ENCODE data around the gene DOC2B. TPM values are rescaled to one million over a fixed set of nuclear protein-coding genes. Genes with fewer than 3 reads are reported as not detected.

The DOC2B gene
- polyA plus RNA-seq, 3 donors = 0.02 to 0.19 TPM; not detected in 1

DNA sequence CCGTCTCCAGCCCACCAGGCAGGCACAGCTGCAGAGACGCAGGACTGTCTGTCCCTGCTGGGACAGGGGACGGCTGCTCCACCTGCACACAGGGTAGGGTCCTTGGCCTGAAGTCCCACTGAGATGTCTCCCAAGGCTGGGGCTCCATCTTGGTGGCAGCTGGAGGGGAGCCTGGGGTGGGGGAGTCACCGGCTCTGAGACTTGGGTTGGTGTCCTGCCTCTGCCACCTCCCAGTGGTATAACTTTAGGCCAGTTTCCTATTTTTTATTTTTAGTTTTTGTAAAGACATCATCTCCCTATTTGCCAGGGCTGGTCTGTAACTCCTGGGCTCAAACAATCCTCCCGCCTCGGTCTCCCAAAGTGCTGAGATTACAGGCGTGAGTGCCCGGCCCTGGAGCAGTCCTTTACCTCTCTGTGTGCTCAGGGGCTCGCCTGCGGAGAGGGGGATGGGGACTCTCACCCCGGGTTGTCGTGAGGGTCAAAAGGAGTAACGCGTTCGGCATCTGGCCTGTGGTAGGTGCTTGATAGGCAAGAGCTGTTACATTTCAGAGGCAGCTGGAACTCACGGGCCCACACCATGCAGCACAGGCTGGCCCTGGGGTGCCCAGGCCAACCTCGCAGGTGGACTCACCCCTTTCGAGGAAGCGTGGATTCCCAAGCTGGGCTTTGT is 46.6 kb upstream of the DOC2B start:
- Histone ChIP-seq H3K4me1 (ENCODE audit: control insufficient read depth in 1 of 2, insufficient read depth in 2 of 2, low read length in 2 of 2) (peaks cover 8 to 10% of the 10 kb centered on the region in 2 donors), H3K4me3 (replicated peaks in 1 of 3; ENCODE audit: low read depth in 2 of 3, low read length in 3 of 3) (no peak overlapping the region), H3K36me3 (replicated peaks in 1 of 2; ENCODE audit: control insufficient read depth in 1 of 2, insufficient read depth in 2 of 2, low read length in 2 of 2) (no peaks in the 10 kb centered on the region), H4K20me1 (ENCODE audit: insufficient read depth, low read length) (no peaks in the 10 kb centered on the region), H3K9me3 (replicated peaks in 1 of 2; ENCODE audit: control insufficient read depth in 1 of 2, insufficient read depth in 1 of 2, low read length in 2 of 2) (peaks cover 0 to under 1% of the 10 kb centered on the region in 2 donors), H3K79me2 (ENCODE audit: insufficient read depth, low read length) (no peaks in the 10 kb centered on the region), H3K9ac (ENCODE audit: insufficient read depth, low read length, poor library complexity, severe bottlenecking) (no peak overlapping the region), H3K27me3 (ENCODE audit: control insufficient read depth in 2 of 2, insufficient read depth in 2 of 2, low read length in 2 of 2) (no peaks in the 10 kb centered on the region), H3K4me2 (replicated peaks; ENCODE audit: extremely low read depth, low read length, poor library complexity, severe bottlenecking) (no peak overlapping the region), H3K27ac (ENCODE audit: low read depth in 1 of 2, low read length in 2 of 2) (no peak overlapping the region), H2AFZ (ENCODE audit: insufficient read depth, low read depth, low read length, poor library complexity, severe bottlenecking) (no peak overlapping the region)
- Mint-ChIP-seq H3K4me3 (no peak overlapping the region), H3K9me3 (peaks cover 3 to 11% (median 5%) of the 10 kb centered on the region in 7 donors), H3K27me3 (ENCODE audit: low read depth in 3 of 3) (peaks cover 7 to 8% (median 8%) of the 10 kb centered on the region in 3 donors), H3K36me3 (no peaks in the 10 kb centered on the region), H3K27ac (no peak overlapping the region), H3K4me1 (peaks cover 8% of the 10 kb centered on the region)
- no peak for DNase-seq
- WGBS (ENCODE audit: insufficient coverage) = 86% methylated on average over 15 of the region's 19 CpGs
- intact Hi-C loops (cut with micrococcal nuclease) = loop anchor here in 1 of 2 donors (10.0 kb wide), 1 partner anchor 1197 kb away; no protein-coding TSS in a partner anchor
- TF ChIP-seq CTCF (IDR thresholded peaks at IDR 0.05) = no peak

- peaks cover under 1% of the 10 kb centered on the region for H3K4me1 Mint-ChIP-seq
- Histone ChIP-seq H2AFZ (ENCODE audit: insufficient read depth, low read depth, low read length, poor library complexity, severe bottlenecking) (no peak overlapping the region), H3K27me3 (ENCODE audit: control insufficient read depth in 2 of 2, insufficient read depth in 2 of 2, low read length in 2 of 2) (no peaks in the 10 kb centered on the region), H3K36me3 (replicated peaks in 1 of 2; ENCODE audit: control insufficient read depth in 1 of 2, insufficient read depth in 2 of 2, low read length in 2 of 2) (no peaks in the 10 kb centered on the region), H3K4me1 (ENCODE audit: control insufficient read depth in 1 of 2, insufficient read depth in 2 of 2, low read length in 2 of 2) (peaks cover under 1 to 2% of the 10 kb centered on the region in 2 donors), H3K27ac (ENCODE audit: low read depth in 1 of 2, low read length in 2 of 2) (no peak overlapping the region), H3K4me2 (replicated peaks; ENCODE audit: extremely low read depth, low read length, poor library complexity, severe bottlenecking) (no peak overlapping the region), H3K79me2 (ENCODE audit: insufficient read depth, low read length) (no peaks in the 10 kb centered on the region), H4K20me1 (ENCODE audit: insufficient read depth, low read length) (no peaks in the 10 kb centered on the region), H3K9ac (ENCODE audit: insufficient read depth, low read length, poor library complexity, severe bottlenecking) (no peak overlapping the region), H3K4me3 (replicated peaks in 1 of 3; ENCODE audit: low read depth in 2 of 3, low read length in 3 of 3) (no peak overlapping the region), H3K9me3 (replicated peaks in 1 of 2; ENCODE audit: control insufficient read depth in 1 of 2, insufficient read depth in 1 of 2, low read length in 2 of 2) (no peaks in the 10 kb centered on the region)
- H3K9me3 Mint-ChIP-seq = peaks cover 0 to 5% (median 3%) of the 10 kb centered on the region in 7 donors
- intact Hi-C loops (cut with micrococcal nuclease) = loop anchor here in 1 of 2 donors (10.0 kb wide), 1 partner anchor 1197 kb away; no protein-coding TSS in a partner anchor
- H3K27ac Mint-ChIP-seq = no peak overlapping the region
- H3K36me3 Mint-ChIP-seq = no peaks in the 10 kb centered on the region
- WGBS (ENCODE audit: insufficient coverage) = 75% methylated on average over 14 of the region's 15 CpGs
- no peak for DNase-seq
- H3K27me3 Mint-ChIP-seq (ENCODE audit: low read depth in 3 of 3) = peaks cover 6 to 8% (median 8%) of the 10 kb centered on the region in 3 donors
- TF ChIP-seq CTCF (IDR thresholded peaks at IDR 0.05) = no peak
- no peak overlapping the region for H3K4me3 Mint-ChIP-seq
These were observed 45.9 kb upstream of the DOC2B start for GRCh38 chr17:227078-227945.
